Endothelial cell of umbilical vein (primary cell): Measurements from ENCODE around the gene PLXNA4. TPM values are rescaled to one million over a fixed set of nuclear protein-coding genes. Genes with fewer than 3 reads are reported as not detected.

Experiments
- BruUV-seq: library from RNA; stranded (reverse); fragments of 400-500 nt; replicated peaks from 2 replicates; lab custom pipeline; 2021; lab: Mats Ljungman, UMichigan
- CTCF ChIA-PET: fragments of 300-600, 350-600 bp; sonication (Branson Sonifier 250); formaldehyde crosslinking; loops from one replicate; lab custom pipeline; 2021; ENCODE audit warnings: antibody characterized with exemption, inconsistent platforms; lab: Charles Lee
- POLR2A ChIA-PET: fragments of 300-600, 350-600 bp; sonication (Branson Sonifier 250); formaldehyde crosslinking; loops from one replicate; lab custom pipeline; 2021; ENCODE audit warnings: antibody characterized with exemption, inconsistent platforms; lab: Charles Lee
- DNase-seq: peaks from one replicate; pipeline ENCODE4 v3.0.0-alpha.2; 2011; ENCODE audit warnings: low read depth, low spot score
- FAIRE-seq: peaks from 2 replicates; lab custom pipeline; 2011; peaks lifted over from hg19 to GRCh38; lab: Jason Lieb, UNC
- H2AFZ ChIP-seq: 2 replicates; pipeline ENCODE4 v1.6.0; 2012; ENCODE audit warnings: low read depth, low read length, control low read depth, inconsistent platforms
- H3K27ac ChIP-seq: 2 replicates; pipeline ENCODE4 v1.5.1; 2011; ENCODE audit warnings: low read depth, mild to moderate bottlenecking, control low read depth, low read length, moderate library complexity; ENCODE audit not compliant: insufficient read depth
- H3K27me3 ChIP-seq, 2 experiments: 2 replicates each; pipeline versions ENCODE4 v1.6.0 to v1.6.1; 2011; ENCODE audit warnings: low read length in 2 of 2, mixed read lengths in 1 of 2; ENCODE audit not compliant: control insufficient read depth in 2 of 2, insufficient read depth in 2 of 2
- H3K36me3 ChIP-seq, 2 experiments: 2 replicates in 1 of 2; 3 replicates in 1 of 2; pipeline ENCODE4 v1.5.1; 2011; ENCODE audit warnings: low read length in 2 of 2, mild to moderate bottlenecking in 1 of 2, moderate library complexity in 1 of 2; ENCODE audit not compliant: control insufficient read depth in 2 of 2, insufficient read depth in 2 of 2; ENCODE audit errors: extremely low read depth in 1 of 2
- H3K4me1 ChIP-seq: 3 replicates; pipeline ENCODE4 v1.5.1; 2011; ENCODE audit warnings: mild to moderate bottlenecking, low read length; ENCODE audit not compliant: control insufficient read depth, insufficient read depth; ENCODE audit errors: extremely low read depth
- H3K4me2 ChIP-seq: 2 replicates; pipeline ENCODE4 v1.6.1; 2011; ENCODE audit warnings: low read length, control low read depth, mixed read lengths; ENCODE audit not compliant: insufficient read depth
- H3K4me3 ChIP-seq, 3 experiments: fragments of 200-600 bp in 1 of 3; sonication (generic), shearing (Covaris generic) in 1 of 3; replicated peaks in 1 of 3; 2 replicates each; pipeline ENCODE4 v1.5.1; 2011 to 2016; ENCODE audit warnings: control low read depth in 3 of 3, low read length in 3 of 3, mild to moderate bottlenecking in 2 of 3, inconsistent platforms in 1 of 3, low read depth in 1 of 3, moderate library complexity in 1 of 3; ENCODE audit not compliant: insufficient read depth in 1 of 3
- H3K79me2 ChIP-seq: 2 replicates; pipeline ENCODE4 v1.6.0; 2012; ENCODE audit warnings: low read length, inconsistent platforms; ENCODE audit not compliant: control insufficient read depth, insufficient read depth
- H3K9ac ChIP-seq: replicated peaks from 2 replicates; pipeline ENCODE3; 2011; ENCODE audit warnings: low read length, control low read depth; ENCODE audit not compliant: insufficient read depth; ENCODE audit errors: extremely low read depth
- H3K9me1 ChIP-seq: replicated peaks from 3 replicates; pipeline ENCODE4 v1.6.0; 2011; ENCODE audit warnings: mild to moderate bottlenecking, low read length; ENCODE audit not compliant: control insufficient read depth, insufficient read depth; ENCODE audit errors: extremely low read depth
- H3K9me3 ChIP-seq: replicated peaks from 2 replicates; pipeline ENCODE4 v1.5.1; 2012; ENCODE audit warnings: low read length, inconsistent platforms; ENCODE audit not compliant: control insufficient read depth, insufficient read depth
- H4K20me1 ChIP-seq: replicated peaks from 2 replicates; pipeline ENCODE3; 2011; ENCODE audit warnings: mild to moderate bottlenecking, low read length; ENCODE audit not compliant: control insufficient read depth, insufficient read depth; ENCODE audit errors: extremely low read depth
- CTCF ChIP-seq, 2 donors: IDR thresholded peaks; 1 replicate in 1 of 2; 2 replicates in 1 of 2; pipeline ENCODE4 v1.5.1; 2011; ENCODE audit warnings: low read length in 2 of 2, mild to moderate bottlenecking in 2 of 2, moderate library complexity in 2 of 2, control low read depth in 1 of 2, inconsistent platforms in 1 of 2, low read depth in 1 of 2; ENCODE audit not compliant: insufficient read depth in 1 of 2; ENCODE audit errors: extremely low read depth in 1 of 2
- GATA2 ChIP-seq: IDR thresholded peaks from 2 replicates; pipeline ENCODE4 v1.7.0; 2011; ENCODE audit warnings: low read depth, mild to moderate bottlenecking, moderate library complexity, mixed read lengths, low read length; ENCODE audit not compliant: insufficient read length, insufficient read depth
- JUN ChIP-seq: IDR thresholded peaks from 2 replicates; pipeline ENCODE4 v1.6.1; 2011; ENCODE audit warnings: borderline replicate concordance, low read depth; ENCODE audit not compliant: insufficient read length, insufficient read depth
- MAX ChIP-seq: IDR thresholded peaks from 2 replicates; pipeline ENCODE4 v1.6.1; 2011; ENCODE audit not compliant: insufficient read depth, insufficient read length
- MYC ChIP-seq: IDR thresholded peaks from one replicate; pipeline ENCODE4 v1.6.1; 2011; ENCODE audit warnings: mild to moderate bottlenecking, low read depth, low read length
- dilution Hi-C: fragments of 300-500 bp; cut with MboI; formaldehyde crosslinking; loops from one replicate; pipeline ENCODE4 v1.15.0; 2019; ENCODE audit warnings: low sequenced_read_pairs; ENCODE audit not compliant: extremely low pct_ligation_motif_present
- intact Hi-C: fragments of 100-400 bp; cut with micrococcal nuclease; formaldehyde crosslinking; loops from one replicate; pipeline ENCODE4 v1.10.0; 2022
- polyA plus RNA-seq, 4 experiments: library from polyadenylated mRNA; depleted of rRNA in 3 of 4; stranded (reverse) in 3 of 4; unstranded in 1 of 4; fragments of >200 nt; gene quantifications; 2 replicates each; pipeline versions ENCODE4 v1.2.1 to v1.2.3, GENCODE V29; 2011 to 2012; ENCODE audit warnings: missing spikeins in 1 of 4
- total RNA-seq: library from RNA; stranded (reverse); gene quantifications from 2 replicates; pipeline ENCODE4 v1.2.3, GENCODE V29; 2021

PLXNA4 gene
- total and polyA plus RNA-seq, 2 donors (not counting 3 experiments of a cell fraction or from before 2014, with no cell fraction given), result 12.1 to 20.4 TPM

GRCh38 chr7:132403465-132404110, 172.7 kb downstream of the PLXNA4 start:
- Histone ChIP-seq H3K79me2 (no peaks in the 10 kb centered on the region), H3K36me3 (no peaks in the 10 kb centered on the region), H3K9me3 (no peaks in the 10 kb centered on the region), H3K27me3 (no peaks in the 10 kb centered on the region), H3K4me3 (no peak overlapping the region), H3K4me1 (peaks cover 20% of the 10 kb centered on the region), H3K9ac (no peak overlapping the region), H2AFZ (no peak overlapping the region), H3K9me1 (no peaks in the 10 kb centered on the region), H3K4me2 (no peak overlapping the region), H3K27ac (no peak overlapping the region), H4K20me1 (no peaks in the 10 kb centered on the region)
- CTCF ChIA-PET, result interaction anchor here (1.0 kb wide), 1 partner anchor 85 kb away, joined by 3 read pairs; no protein-coding TSS in a partner anchor
- DNase-seq, result no peak
- intact Hi-C loops (no loop called here), dilution Hi-C loops (no loop called here)
- no TSS peak for BruUV-seq
- TF ChIP-seq CTCF (IDR thresholded peaks at IDR 0.05; ENCODE audit: extremely low read depth in 1 of 2, insufficient read depth in 1 of 2, low read depth in 1 of 2, low read length in 2 of 2) (no peak), GATA2 (no peak), JUN (no peak), MYC (no peak), MAX (no peak)
- FAIRE-seq, result no peak
- POLR2A ChIA-PET, result no interaction called here
